ENCODE results near the gene ELK3. TPM values are rescaled to one million over a fixed set of nuclear protein-coding genes. Genes with fewer than 3 reads are reported as not detected.

ELK3 gene
- total RNA-seq, 1 experiment from 2014 or later: 9.4 TPM

- Histone ChIP-seq H2AFZ (ENCODE audit: low read length) (no peak overlapping the region), H2BK120ac (ENCODE audit: low read depth, low read length, poor library complexity, severe bottlenecking) (no peak overlapping the region), H3K4me1 (ENCODE audit: insufficient read depth, low read length) (no peaks in the 10 kb centered on the region), H4K5ac (ENCODE audit: insufficient read length, low read depth, low read length) (no peak overlapping the region), H2BK12ac (ENCODE audit: insufficient read length, low read depth, low read length) (no peak overlapping the region), H3K18ac (ENCODE audit: insufficient read length, low read depth, low read length) (no peak overlapping the region), H3K79me2 (ENCODE audit: insufficient read depth, low read length) (no peaks in the 10 kb centered on the region), H3K4ac (ENCODE audit: low read depth, low read length) (no peak overlapping the region), H2BK20ac (ENCODE audit: low read depth, low read length, poor library complexity, severe bottlenecking) (no peak overlapping the region), H3K14ac (ENCODE audit: insufficient read depth, low read length) (no peak overlapping the region), H3K27me3 (ENCODE audit: insufficient read depth, low read length) (no peaks in the 10 kb centered on the region), H2BK5ac (ENCODE audit: insufficient read length, low read length) (no peak overlapping the region), H3K23me2 (ENCODE audit: insufficient read length, low read depth, low read length, poor library complexity, severe bottlenecking) (no peaks in the 10 kb centered on the region), H3K9me3 (ENCODE audit: control insufficient read depth, low read depth, low read length) (peaks cover 14% of the 10 kb centered on the region), H3K27ac (ENCODE audit: insufficient read length, low read depth, low read length) (no peak overlapping the region), H3K4me2 (ENCODE audit: insufficient read depth, insufficient read length, low read length) (no peak overlapping the region), H4K91ac (ENCODE audit: insufficient read length, low read depth, low read length) (no peak overlapping the region), H3T11ph (ENCODE audit: low read length) (no peak overlapping the region), H2AK5ac (ENCODE audit: insufficient read length, low read length) (no peak overlapping the region), H3K56ac (ENCODE audit: insufficient read length, low read depth, low read length) (no peak overlapping the region), H4K20me1 (ENCODE audit: control insufficient read depth, insufficient read depth, insufficient read length) (no peaks in the 10 kb centered on the region), H2BK15ac (ENCODE audit: low read depth, low read length) (no peak overlapping the region), H4K8ac (replicated peaks; ENCODE audit: insufficient read length, low read depth, low read length) (no peak overlapping the region), H3K23ac (ENCODE audit: insufficient read length, low read depth, low read length) (no peak overlapping the region), H3K79me1 (ENCODE audit: insufficient read depth, low read depth, low read length, poor library complexity, severe bottlenecking) (no peaks in the 10 kb centered on the region), H3K9ac (ENCODE audit: extremely low read depth, insufficient read length, low read length) (no peak overlapping the region)
- no peak for DNase-seq
- Mint-ChIP-seq H3K36me3 (ENCODE audit: insufficient read depth in 1 of 3, low read depth in 3 of 3) (peaks cover 0 to 8% (median 4%) of the 10 kb centered on the region in 3 experiments; a peak in 4 of 7 replicates), H3K27ac (no peak overlapping the region; a peak in 1 of 7 replicates), H3K4me1 (no peaks in the 10 kb centered on the region), H3K27me3 (ENCODE audit: low read depth) (no peaks in the 10 kb centered on the region; the same call in 1 of the 2 replicates), H3K9me3 (peaks cover 3 to 9% of the 10 kb centered on the region in 2 experiments; a peak in 3 of 5 replicates), H3K4me3 (no peak overlapping the region)
- whole genome bisulfite sequencing (ENCODE audit: extremely low coverage, insufficient read length, low lambda C conversion rate): no CpG with 5 or more reads among the region's 4 CpGs
- no peak for TF ChIP-seq CTCF (conservative IDR thresholded peaks at IDR 0.05)
Observed at GRCh38 chr12:96172981-96173380, 21.2 kb upstream of the ELK3 start.

Measured in H9 (cell line).